Fibroblast of peridontal ligament (primary cell): ENCODE measurements around the gene LPIN1.
"Not testable (repeated sequence)": the region's sequence is repeated elsewhere in the genome, so short reads cannot be mapped to it uniquely, and the experiment has no call there.

ENCODE experiments used
- DNase-seq: peaks from one replicate; pipeline ENCODE4 v3.0.0-alpha.2; 2010; ENCODE audit errors: extremely low read depth

Gene LPIN1

GRCh38 chr2:11811036-11811654 lies 64.7 kb downstream of the LPIN1 start:
- DNase-seq = peak; percentile 29

GRCh38 chr2:11812466-11813248 lies 66.2 kb downstream of the LPIN1 start:
- no peak for DNase-seq

- DNase-seq = not testable (repeated sequence)
These were observed 66.9 kb downstream of the LPIN1 start for GRCh38 chr2:11813345-11813744.

- no peak for DNase-seq
These were observed 67.5 kb downstream of the LPIN1 start for GRCh38 chr2:11813951-11814350.

GRCh38 chr2:11814979-11815510 lies 68.6 kb downstream of the LPIN1 start:
- DNase-seq = no peak

GRCh38 chr2:11816935-11817334 lies 70.5 kb downstream of the LPIN1 start:
- not testable (repeated sequence) for DNase-seq

GRCh38 chr2:11819235-11819729 lies 72.8 kb downstream of the LPIN1 start:
- DNase-seq = no peak

GRCh38 chr2:11820650-11821049 lies 74.2 kb downstream of the LPIN1 start:
- DNase-seq = peak; percentile 39

GRCh38 chr2:11821705-11822104 lies 75.3 kb downstream of the LPIN1 start:
- no peak for DNase-seq

GRCh38 chr2:11822359-11822745 lies 75.9 kb downstream of the LPIN1 start:
- not testable (repeated sequence) for DNase-seq

GRCh38 chr2:11822746-11823451 lies 76.5 kb downstream of the LPIN1 start:
- peak; percentile 76 for DNase-seq

GRCh38 chr2:11824901-11825828 lies 78.7 kb downstream of the LPIN1 start:
- DNase-seq = no peak

GRCh38 chr2:11827547-11827946 lies 81.1 kb downstream of the LPIN1 start:
- peak; percentile 42 for DNase-seq

- DNase-seq = no peak
These were observed 82.5 kb downstream of the LPIN1 start for GRCh38 chr2:11828933-11829323.

- DNase-seq = peak; percentile 61
These were observed 83.0 kb downstream of the LPIN1 start for GRCh38 chr2:11829324-11829946.

- DNase-seq = peak; percentile 99
These were observed 83.7 kb downstream of the LPIN1 start for GRCh38 chr2:11829947-11830707.

GRCh38 chr2:11830708-11831301 lies 84.4 kb downstream of the LPIN1 start:
- DNase-seq = no peak

- no peak for DNase-seq
These were observed 85.0 kb downstream of the LPIN1 start for GRCh38 chr2:11831415-11831814.

GRCh38 chr2:11832531-11832930 lies 86.1 kb downstream of the LPIN1 start:
- no peak for DNase-seq

- DNase-seq = peak; percentile 77
These were observed 87.2 kb downstream of the LPIN1 start for GRCh38 chr2:11833601-11834000.
